ENCODE measurements around the gene SLC35F1. TPM values are rescaled to one million over a fixed set of nuclear protein-coding genes. Genes with fewer than 3 reads are reported as not detected.

The SLC35F1 gene
- total RNA-seq, 6 experiments from 2014 or later, result 0.12 TPM; not detected in 5

- TF ChIP-seq CTCF (IDR thresholded peaks at IDR 0.05) (no peak), POLR2A (IDR thresholded peaks at IDR 0.05) (no peak)
- H3K27ac ChIP-seq, result no peak overlapping the region
- intact Hi-C loops (cut with DNase I), result no loop called here
- no peaks in the 10 kb centered on the region for H3K27me3 ChIP-seq
- H3K4me3 ChIP-seq, result no peak overlapping the region
- WGBS (ENCODE audit: insufficient coverage, low coverage, low lambda C conversion rate, missing lambda C conversion rate), result 58% methylated on average over 1 of the region's 1 CpG
- DNase-seq, result no peak
- H3K36me3 ChIP-seq, result no peaks in the 10 kb centered on the region
- H3K9me3 ChIP-seq, result no peaks in the 10 kb centered on the region
- no peaks in the 10 kb centered on the region for H3K4me1 ChIP-seq
- no peak for ATAC-seq
Observed at GRCh38 chr6:118202517-118202916, 295.5 kb downstream of the SLC35F1 start.

- intact Hi-C loops (cut with DNase I), result no loop called here
- ATAC-seq (no peak), DNase-seq (no peak)
- TF ChIP-seq POLR2A (IDR thresholded peaks at IDR 0.05), result no peak
- TF ChIP-seq CTCF (IDR thresholded peaks at IDR 0.05), result no peak
- H3K36me3 ChIP-seq, result no peaks in the 10 kb centered on the region
- no peaks in the 10 kb centered on the region for H3K4me1 ChIP-seq
- no peak overlapping the region for H3K4me3 ChIP-seq
- no peaks in the 10 kb centered on the region for H3K9me3 ChIP-seq
- no peaks in the 10 kb centered on the region for H3K27me3 ChIP-seq
- H3K27ac ChIP-seq, result no peak overlapping the region
Observed at GRCh38 chr6:118203545-118203944, 296.5 kb downstream of the SLC35F1 start.

- no peak overlapping the region for H3K4me3 ChIP-seq
- H3K27me3 ChIP-seq, result no peaks in the 10 kb centered on the region
- H3K27ac ChIP-seq, result no peak overlapping the region
- DNase-seq, result no peak
- H3K9me3 ChIP-seq, result no peaks in the 10 kb centered on the region
- intact Hi-C loops (cut with DNase I), result no loop called here
- 31% methylated on average over 1 of the region's 1 CpG for WGBS (ENCODE audit: insufficient coverage, low coverage, low lambda C conversion rate, missing lambda C conversion rate)
- no peaks in the 10 kb centered on the region for H3K4me1 ChIP-seq
- TF ChIP-seq CTCF (IDR thresholded peaks at IDR 0.05) (no peak), POLR2A (IDR thresholded peaks at IDR 0.05) (no peak)
- no peaks in the 10 kb centered on the region for H3K36me3 ChIP-seq
- no peak for ATAC-seq
Observed at GRCh38 chr6:118206221-118206620, 299.2 kb downstream of the SLC35F1 start.

- no peak overlapping the region for H3K27ac ChIP-seq
- DNase-seq (no peak), ATAC-seq (no peak)
- TF ChIP-seq CTCF (IDR thresholded peaks at IDR 0.05) (no peak), POLR2A (IDR thresholded peaks at IDR 0.05) (no peak)
- intact Hi-C loops (cut with DNase I), result no loop called here
- no peaks in the 10 kb centered on the region for H3K4me1 ChIP-seq
- H3K9me3 ChIP-seq, result no peaks in the 10 kb centered on the region
- H3K4me3 ChIP-seq, result no peak overlapping the region
- H3K27me3 ChIP-seq, result no peaks in the 10 kb centered on the region
- 90% methylated on average over 6 of the region's 10 CpGs for WGBS (ENCODE audit: insufficient coverage, low coverage, low lambda C conversion rate, missing lambda C conversion rate)
- no peaks in the 10 kb centered on the region for H3K36me3 ChIP-seq
Observed at GRCh38 chr6:118207947-118208346, 300.9 kb downstream of the SLC35F1 start.
